Stromal cell of bone marrow (primary cell): ENCODE results near the gene PNKD.
A peak's percentile ranks its signal among the peaks of the same experiment; 100 is the strongest.

Experiments
- DNase-seq: peaks from one replicate; pipeline ENCODE4 v3.0.0-alpha.2; 2012; ENCODE audit warnings: low read depth

The PNKD gene

DNA sequence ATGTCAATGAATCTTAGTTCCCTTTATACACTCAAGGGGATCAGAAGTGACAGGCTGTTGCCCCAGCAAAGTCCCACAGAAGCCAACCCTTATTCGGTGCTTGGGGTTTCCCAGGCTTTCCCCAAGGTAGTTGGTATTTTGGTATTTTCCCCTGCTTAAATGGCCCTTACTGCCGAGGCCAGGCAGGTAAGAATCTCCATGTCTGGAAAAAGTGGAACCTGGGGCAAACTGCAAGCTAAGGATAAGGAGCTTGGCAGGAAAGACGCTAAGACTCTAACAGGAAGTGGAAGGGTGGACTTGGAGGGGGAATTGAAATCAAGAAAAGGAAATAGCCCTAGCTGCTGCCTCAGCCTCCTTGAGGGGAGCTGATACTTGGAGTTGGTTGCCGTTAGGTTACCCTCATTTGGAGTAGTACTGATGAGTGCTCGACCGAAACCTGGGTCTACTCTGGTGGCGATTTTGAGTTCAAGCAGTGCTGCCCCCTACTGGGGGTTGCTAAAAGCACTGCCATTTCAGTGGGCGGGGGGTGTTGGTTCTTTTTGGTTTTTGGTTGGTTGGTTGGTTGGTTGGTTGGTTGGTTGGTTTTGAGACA lies 12.8 kb upstream of the PNKD start:
- DNase-seq, result no peak

DNA sequence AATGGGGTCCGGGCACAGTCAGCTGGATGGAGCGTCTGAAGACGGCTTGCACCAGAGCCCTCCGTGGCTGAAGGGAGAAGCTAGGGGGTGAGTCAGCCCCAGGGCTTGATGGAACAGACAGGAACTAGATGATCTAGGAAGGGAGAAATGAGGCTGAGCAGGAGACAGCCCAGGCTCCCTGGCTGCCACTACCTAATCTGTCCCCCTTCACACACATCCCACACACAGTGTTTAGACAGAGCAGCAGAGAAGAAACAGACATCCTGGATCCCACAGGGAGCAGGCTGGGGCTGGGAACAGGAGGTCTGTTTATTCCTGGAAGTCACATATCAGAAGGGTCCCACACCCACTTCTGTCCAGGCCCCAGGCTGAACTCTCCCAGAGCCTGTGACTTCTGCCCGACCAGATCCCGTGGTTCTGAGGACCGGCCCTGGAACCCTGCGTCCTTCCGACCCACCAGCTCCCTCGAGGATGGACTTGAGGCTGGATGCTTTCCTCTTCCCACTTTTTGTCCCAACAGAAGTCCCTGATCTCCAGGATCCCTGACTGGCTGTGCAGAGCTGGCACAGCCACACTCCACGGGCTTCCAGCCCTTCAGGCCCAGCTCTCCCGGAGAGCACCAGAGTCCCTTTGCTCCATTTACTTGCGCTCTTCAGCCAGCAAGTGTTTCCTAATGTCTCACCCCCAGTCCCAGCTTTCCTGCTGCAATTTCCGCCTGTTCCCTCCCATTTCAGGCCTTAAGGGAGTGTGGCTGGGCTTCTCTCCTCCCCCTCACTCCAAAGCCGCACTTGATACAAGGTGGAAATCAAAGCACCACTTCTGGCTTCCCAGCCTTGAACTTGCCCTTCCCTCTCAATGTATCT lies 11.0 kb upstream of the PNKD start:
- DNase-seq, result peak; percentile 47

DNA sequence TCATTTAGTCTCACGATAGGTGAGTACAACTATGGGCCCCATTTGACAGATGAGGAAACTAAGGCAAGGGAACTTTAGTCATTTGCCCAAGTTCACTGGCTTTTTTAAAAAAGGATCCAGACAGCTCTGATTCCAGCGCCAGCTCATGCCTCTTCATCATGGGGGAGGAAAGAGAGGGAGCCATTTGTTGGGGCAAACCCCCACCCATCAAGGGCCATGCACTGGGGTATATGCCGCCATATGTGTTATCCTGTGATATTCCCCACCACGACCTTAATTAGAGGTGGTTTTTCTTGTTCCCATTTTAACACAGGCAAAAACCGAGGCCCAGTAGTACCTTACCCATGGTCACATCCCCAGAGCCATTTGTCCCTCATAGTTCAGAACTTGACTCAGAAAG lies 10.2 kb upstream of the PNKD start:
- no peak for DNase-seq

DNA sequence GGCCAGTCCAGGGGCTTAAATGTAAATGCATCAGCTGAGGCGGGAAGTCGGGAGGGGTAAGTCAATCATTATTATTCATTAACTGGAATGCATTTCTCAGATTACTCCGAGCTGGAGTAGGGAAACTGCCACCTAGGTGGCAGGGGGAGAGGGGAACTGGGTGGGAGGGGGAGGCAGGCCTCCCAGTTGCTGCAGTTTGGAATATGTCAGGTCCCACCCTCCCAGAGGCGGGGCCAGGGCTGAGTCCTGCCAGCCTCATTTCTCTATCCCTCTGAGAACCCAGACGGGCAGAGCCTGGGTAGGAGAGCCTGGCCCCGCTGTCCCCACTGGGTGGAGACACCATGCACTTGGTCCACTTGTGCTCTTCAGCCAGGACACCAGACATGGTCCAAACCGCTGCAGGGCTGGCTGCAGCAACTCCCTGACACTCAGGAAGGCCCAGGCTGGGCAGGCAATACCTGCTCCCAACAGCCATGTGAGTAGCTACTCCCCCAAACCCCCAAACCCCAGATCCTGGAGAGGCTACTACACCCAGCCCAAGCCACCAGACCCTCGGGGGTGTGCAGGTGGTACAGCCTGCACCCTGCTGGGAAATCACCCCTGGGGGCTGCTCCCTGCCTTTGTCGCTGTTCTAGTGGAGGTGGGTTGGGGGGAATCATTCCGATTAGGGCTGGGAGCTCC lies 9.4 kb upstream of the PNKD start, which contains the start of gene GPBAR1:
GPBAR1 (plus strand) TSS at position 274 of the 681 bp plus-strand sequence. CDS start 1,710 bp downstream, outside the sequence.
- no peak for DNase-seq

DNA sequence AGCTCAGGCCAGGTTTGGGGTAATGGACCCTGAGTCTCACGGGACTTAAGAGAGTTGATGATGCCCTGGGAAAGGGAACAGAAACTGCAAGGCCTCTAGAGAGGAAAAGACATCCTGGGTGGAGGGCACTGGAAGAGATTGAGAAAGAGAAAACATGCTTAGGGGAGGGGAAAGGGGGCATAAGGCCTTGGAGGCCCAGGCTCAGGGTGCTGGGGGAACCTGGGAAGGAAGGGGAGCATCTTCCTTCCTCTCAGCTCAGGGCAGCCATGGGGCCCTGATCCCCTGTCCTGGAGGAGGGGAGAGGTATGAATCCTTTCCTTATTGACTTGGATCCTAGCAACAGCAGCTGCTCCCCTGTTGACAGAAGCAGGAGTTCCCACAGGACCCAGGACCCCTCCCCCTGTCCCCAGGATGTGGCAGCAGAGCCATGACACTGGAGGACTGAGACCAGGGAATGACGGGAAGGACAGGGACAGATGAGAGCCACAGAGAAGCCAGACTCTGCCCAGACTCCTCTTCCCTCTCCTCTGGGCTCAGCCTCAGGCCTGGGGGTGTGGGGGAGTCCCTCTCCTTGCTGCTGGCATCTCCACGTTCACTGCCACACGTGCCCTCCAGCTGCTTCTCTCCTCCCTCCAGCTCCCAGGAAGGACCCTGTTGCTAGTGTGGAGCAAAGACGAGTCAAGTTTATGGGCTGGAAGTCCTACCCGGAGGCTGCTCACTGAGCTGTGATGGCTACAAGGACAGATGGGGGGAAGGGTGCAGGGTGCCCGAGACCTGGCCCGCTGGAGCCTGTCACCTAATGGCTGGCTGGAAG lies 8.7 kb upstream of the PNKD start:
- DNase-seq, result no peak

DNA sequence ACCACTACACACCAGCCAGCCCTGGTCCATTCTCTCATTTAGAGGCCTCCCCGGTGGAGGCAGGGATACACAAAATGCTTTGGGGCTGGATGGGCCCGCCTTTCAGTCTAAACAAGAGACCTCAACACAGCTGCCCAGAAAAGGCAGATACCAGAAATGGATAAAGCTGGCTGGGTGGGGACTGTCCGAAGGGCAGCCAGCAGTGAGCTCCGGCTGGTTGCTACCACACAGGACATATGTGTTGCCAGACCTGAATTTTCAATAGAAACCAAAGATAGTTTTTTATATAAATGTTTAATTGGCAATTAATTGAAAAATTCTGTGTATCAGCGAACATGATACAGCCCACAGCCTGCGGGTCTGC lies 8.1 kb upstream of the PNKD start:
- DNase-seq, result no peak

DNA sequence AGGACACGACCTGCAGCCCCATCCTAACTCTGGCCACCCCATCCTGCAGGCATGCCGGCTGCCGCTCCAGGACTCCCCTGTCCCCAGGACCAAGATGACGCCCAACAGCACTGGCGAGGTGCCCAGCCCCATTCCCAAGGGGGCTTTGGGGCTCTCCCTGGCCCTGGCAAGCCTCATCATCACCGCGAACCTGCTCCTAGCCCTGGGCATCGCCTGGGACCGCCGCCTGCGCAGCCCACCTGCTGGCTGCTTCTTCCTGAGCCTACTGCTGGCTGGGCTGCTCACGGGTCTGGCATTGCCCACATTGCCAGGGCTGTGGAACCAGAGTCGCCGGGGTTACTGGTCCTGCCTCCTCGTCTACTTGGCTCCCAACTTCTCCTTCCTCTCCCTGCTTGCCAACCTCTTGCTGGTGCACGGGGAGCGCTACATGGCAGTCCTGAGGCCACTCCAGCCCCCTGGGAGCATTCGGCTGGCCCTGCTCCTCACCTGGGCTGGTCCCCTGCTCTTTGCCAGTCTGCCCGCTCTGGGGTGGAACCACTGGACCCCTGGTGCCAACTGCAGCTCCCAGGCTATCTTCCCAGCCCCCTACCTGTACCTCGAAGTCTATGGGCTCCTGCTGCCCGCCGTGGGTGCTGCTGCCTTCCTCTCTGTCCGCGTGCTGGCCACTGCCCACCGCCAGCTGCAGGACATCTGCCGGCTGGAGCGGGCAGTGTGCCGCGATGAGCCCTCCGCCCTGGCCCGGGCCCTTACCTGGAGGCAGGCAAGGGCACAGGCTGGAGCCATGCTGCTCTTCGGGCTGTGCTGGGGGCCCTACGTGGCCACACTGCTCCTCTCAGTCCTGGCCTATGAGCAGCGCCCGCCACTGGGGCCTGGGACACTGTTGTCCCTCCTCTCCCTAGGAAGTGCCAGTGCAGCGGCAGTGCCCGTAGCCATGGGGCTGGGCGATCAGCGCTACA lies 7.4 kb upstream of the PNKD start:
- no peak for DNase-seq

DNA sequence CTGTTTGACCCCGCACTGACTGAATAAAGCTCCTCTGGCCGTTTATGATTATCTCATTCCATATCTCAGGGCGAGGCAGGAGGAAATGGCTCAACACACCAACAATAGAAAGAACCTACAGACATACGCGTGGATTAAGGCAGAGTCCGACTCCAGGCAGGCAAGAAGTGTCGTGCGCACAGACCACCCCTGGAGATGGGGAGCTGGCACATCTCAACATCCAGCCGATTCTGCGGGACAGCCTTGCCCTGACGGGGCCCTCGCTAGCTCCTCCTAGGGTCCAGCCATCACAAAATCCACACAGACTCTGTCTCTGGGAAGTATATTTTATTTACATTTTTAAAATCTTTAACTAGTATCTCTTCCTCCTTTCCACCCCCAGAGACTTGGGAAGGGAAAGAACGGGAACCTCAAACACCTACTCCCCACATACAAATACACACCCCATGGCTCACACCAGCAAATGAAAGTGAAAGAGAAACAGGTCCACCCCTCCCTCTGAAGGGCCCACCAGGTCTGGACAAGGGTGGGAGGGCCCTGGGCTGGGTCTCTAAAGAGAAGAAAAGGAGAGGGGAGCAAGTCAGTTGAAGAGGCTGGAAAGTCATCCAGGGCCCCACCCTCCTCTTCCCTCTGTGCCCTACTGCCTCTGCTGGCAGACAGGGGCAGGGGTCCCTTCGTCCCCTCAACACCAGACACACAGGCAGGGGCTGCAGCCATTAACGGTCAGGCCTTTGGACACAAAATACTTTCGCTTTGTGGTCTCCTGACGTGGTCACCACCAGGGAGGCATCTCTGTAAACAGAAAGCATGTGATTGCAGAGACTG lies 6.3 kb upstream of the PNKD start:
- no peak for DNase-seq

DNA sequence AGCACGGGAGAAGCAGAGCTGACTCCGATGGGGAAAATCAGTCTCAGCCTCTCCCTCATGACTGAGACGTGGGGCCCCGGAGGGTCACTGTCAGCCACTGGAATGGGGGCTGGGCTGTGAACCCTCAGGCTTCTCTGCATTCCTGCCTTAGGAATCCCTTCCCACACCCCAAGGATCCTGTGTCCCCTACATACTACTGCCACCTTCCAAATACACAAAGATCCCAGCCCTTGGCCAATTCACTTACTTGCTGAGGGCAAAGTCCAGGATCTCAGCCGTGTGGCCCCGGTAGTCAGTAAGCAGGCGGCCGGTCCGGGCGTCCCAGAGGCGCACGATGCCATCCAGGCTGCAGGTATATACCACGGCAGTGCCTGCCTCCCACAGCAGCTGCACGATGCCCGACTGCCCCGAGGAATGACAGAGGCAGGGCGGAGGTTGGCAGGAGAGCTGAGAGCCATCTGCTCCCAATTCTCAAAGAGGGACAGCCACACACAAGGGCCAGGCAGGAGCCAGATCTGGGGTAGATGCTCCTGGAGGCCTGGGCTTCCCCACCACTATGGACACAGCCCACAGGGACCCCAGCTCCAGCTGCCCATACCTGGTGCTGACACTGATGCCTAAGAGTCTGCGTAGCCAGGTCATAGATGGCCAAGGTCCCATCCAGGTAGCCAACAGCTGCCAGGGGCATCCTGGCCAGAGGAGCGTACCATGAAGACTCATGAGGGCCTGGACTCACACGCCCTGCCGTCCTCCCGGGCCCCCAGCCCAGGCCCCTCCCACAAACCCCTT lies 5.4 kb upstream of the PNKD start:
- DNase-seq, result no peak

DNA sequence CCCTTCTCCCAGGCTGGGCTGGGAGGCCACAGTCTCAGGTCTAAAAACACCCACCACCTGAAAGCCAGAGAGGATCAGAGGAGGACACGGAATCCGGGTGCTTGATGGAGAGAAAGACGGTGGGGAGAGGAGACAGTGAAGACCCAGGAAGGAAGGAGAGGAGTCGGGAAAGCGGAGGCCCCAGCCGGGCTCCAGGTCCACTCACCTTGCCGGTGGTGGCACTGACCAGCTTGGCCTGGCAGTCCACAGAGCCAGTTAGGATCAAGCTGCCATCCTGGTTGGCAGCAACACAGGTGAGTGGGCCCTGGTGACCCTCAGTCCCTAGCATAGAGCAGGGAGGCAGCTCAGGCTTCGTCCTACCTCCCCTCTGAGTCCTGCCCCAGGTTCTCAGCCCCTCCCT lies 4.7 kb upstream of the PNKD start:
- DNase-seq, result no peak

DNA sequence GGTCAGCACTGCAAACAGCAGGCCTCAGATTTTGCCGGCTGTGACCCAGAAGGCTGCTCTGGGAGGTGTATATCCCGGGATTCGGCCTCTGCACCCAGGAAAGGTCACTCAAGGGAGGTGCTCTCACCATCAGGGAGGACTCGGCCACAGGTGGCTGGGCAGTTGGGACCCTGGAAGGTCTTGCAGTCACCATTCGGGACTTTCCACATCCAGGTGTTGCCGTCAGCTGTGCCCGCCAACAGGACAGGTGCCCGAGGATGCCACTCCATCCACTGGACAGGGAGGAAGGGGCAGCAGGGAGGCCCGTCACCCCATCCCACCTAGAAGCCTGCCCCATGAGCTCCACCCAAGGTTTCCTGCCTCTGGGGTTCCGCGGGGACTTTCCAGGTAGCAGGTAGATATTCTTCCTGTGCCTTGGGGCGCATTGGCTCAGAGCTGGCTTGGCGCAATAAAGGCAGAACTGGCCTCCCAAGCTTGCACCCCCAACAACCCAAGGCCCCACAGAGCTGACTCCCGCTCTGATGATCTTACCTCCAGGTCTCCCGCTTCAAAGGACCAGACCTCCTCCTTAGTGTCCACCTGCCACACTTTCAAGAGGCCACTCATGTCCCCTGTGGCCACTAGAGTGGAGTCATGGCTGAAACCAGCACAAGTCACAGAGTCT lies 3.9 kb upstream of the PNKD start:
- no peak for DNase-seq

DNA sequence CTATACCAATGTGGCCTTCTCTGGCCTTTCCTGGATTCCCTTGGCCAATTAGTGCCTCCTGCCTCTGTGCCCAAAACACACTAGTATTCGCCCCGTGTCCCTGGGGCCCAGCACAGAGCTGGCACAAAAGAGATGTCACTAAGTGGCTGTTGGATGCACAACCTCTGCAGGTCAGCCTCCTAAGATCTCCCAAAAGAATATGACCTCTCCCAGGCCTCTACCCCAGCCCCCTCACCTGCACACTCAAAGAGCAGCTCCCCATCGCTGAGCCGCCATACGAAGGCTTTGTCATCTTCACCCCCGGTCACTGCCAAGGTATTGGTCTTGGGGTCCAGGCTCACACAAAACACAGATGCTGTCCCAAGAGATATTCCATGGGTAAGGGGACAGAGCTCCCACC lies 3.1 kb upstream of the PNKD start:
- no peak for DNase-seq

DNA sequence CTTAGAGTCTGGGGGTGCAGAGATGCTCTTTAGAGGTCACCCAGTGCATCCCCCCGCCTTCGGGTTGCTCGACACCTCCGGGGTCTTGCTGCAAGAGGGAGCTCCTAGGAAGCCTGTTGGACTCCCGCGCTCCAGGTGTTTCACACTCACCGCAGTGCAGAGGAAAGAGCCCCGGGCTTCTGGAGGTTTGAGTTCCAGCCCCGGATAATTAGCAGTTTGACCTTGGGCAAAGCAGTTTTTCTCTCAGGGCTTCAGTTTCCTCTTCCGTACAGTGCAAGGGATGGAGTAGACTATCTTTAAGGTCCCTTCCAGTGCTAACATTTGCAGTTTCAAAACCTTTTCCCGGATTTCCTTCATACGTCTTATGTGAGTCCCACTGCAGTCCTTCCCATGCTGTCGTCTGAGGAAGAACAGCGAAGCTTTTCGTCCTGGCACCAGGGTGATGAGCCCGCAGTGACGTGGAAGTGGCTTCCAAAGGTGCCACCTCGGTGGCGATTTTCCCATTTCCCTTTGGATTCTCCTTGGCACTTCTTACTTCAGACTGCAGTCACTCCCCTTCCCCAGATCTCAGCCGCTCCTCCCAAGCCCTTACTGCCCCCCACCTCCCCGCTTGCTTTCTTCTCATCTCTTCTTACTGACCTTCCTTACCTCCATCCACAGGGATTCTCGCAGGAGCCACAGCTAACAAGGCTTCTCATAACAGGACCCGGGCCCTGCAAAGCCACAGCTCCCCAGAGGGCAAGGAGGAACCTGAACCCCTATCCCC lies 585 bp downstream of the PNKD start:
- DNase-seq, result no peak

DNA sequence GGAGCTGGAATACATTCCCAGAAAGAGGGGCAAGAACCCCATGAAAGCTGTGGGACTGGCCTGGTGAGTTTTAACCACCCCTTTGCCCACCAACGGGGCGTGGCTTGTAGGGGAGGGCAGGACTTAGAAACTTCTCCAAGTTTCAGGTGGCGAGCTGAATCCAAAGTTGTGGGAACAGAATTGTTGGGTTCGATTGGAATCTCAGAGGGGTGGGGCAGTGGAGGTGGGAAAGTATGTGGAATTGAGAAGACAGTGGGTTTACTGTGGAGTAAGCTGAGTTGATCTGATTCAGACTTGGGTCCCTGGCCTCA lies 1.1 kb downstream of the PNKD start:
- no peak for DNase-seq

DNA sequence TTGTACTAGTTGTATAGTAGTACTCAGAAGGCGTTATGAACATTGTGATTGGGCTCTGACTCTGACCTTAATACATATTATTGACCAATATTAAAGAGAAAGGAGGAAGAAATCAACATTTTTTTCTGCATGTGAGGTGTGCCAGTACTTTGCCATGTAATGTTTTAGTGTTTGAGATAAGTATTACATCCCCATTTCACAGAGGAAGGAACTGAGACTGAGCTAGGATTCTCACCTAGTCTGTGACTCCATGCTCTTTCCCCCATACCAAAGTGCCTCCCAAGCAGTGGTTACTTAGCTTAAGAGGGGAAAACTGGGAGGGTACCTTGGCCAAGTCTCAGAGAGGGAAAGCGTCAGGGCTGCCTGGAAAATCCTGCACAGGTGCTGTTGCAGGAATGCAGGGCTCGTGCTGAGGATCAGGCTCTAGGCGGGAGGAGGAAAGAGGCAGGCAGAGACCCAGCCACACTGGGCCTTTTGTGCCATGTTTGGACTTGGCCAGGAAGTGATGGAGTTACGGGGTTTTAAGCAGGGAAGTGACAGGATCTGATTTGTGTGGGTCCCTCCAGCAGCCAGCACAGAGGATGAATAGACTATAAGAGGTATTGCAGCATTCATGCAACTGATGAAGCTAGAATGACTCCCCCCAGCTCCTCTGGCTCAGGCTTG lies 1.7 kb downstream of the PNKD start:
- DNase-seq, result no peak

DNA sequence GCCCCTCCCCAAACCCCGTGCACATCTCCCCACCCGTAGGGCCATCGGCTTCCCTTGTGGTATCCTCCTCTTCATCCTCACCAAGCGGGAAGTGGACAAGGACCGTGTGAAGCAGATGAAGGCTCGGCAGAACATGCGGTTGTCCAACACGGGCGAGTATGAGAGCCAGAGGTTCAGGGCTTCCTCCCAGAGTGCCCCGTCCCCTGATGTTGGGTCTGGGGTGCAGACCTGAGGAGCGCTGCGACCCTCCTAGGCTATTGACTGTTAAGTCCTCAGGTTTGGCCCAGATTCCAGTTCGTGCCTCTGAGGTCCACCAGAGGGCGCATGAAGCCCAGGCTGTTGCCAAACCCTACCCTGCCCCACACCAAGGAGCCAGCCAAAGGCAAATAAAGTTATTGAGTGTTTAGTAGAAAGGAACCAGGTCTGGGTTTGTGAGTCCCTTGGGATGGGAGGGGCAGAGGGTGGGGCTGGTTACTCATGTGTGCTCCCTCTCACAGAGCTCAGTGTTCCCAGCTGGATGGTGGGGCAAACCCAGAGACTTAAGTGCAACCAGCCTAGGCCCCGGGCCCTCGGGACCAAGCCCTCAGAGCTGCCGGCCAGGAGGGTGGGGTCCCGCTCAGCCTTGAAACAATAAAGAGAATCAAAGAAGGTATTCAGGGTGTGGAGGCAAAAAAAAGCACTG lies 2.4 kb downstream of the PNKD start:
- peak; percentile 93 for DNase-seq
